H1 (cell line): ENCODE data around the gene UNC93A. TPM values are rescaled to one million over a fixed set of nuclear protein-coding genes. Genes with fewer than 3 reads are reported as not detected.
A peak's percentile ranks its signal among the peaks of the same experiment; 100 is the strongest.

Experiments
- CTCF ChIA-PET: fragments of 300-600 bp; sonication (Branson Sonifier 250); formaldehyde crosslinking; loops from one replicate; lab custom pipeline; 2021; ENCODE audit not compliant: partially characterized antibody; lab: Charles Lee
- POLR2A ChIA-PET: fragments of 300-600 bp; sonication (Branson Sonifier 250); formaldehyde crosslinking; loops from one replicate; lab custom pipeline; 2021; ENCODE audit warnings: inconsistent platforms; ENCODE audit not compliant: partially characterized antibody; lab: Charles Lee
- DNase-seq, 2 experiments: peaks; one replicate each; pipeline versions ENCODE4 v3.0.0 to v3.0.0-alpha.2; 2010 to 2022; ENCODE audit warnings: low spot score in 2 of 2, low read depth in 1 of 2, mixed read lengths in 1 of 2
- FAIRE-seq: peaks from 2 replicates; lab custom pipeline; 2011; peaks lifted over from hg19 to GRCh38; lab: Jason Lieb, UNC
- H2AFZ ChIP-seq: 2 replicates; pipeline ENCODE4 v1.8.1; 2012; ENCODE audit warnings: low read length, inconsistent platforms
- H2AK5ac ChIP-seq: 2 replicates; pipeline ENCODE4 v1.6.1; 2013; ENCODE audit warnings: low read depth, low read length
- H2BK120ac ChIP-seq: replicated peaks from 2 replicates; pipeline ENCODE3; 2013; ENCODE audit warnings: low read depth, low read length, inconsistent platforms
- H2BK12ac ChIP-seq: 2 replicates; pipeline ENCODE4 v1.6.1; 2013; ENCODE audit warnings: low read depth, low read length
- H2BK15ac ChIP-seq: 2 replicates; pipeline ENCODE4 v1.6.1; 2013; ENCODE audit warnings: low read length
- H2BK20ac ChIP-seq: 2 replicates; pipeline ENCODE4 v1.6.1; 2013; ENCODE audit warnings: low read length
- H2BK5ac ChIP-seq: 2 replicates; pipeline ENCODE4 v1.6.1; 2013; ENCODE audit warnings: low read depth, low read length
- H3K14ac ChIP-seq: 2 replicates; pipeline ENCODE4 v1.6.1; 2013; ENCODE audit warnings: inconsistent platforms; ENCODE audit not compliant: insufficient read length
- H3K18ac ChIP-seq: 2 replicates; pipeline ENCODE4 v1.6.1; 2013; ENCODE audit warnings: low read length; ENCODE audit errors: extremely low read depth
- H3K23ac ChIP-seq: 2 replicates; pipeline ENCODE4 v1.6.1; 2013; ENCODE audit warnings: inconsistent platforms; ENCODE audit not compliant: insufficient read length
- H3K23me2 ChIP-seq: 2 replicates; pipeline ENCODE4 v1.6.1; 2013; ENCODE audit warnings: low read depth, low read length
- H3K27ac ChIP-seq: 2 replicates; pipeline ENCODE4 v1.6.1; 2011; ENCODE audit warnings: low read depth, low read length, inconsistent platforms
- H3K27me3 ChIP-seq, 4 experiments: replicated peaks in 1 of 4; 1 replicate in 1 of 4; 2 replicates in 3 of 4; pipeline versions ENCODE4 v1.6.1 to v1.8.1; 2011 to 2013; ENCODE audit warnings: low read length in 3 of 4, mild to moderate bottlenecking in 3 of 4, inconsistent platforms in 2 of 4, mixed read lengths in 2 of 4, moderate library complexity in 1 of 4; ENCODE audit not compliant: control insufficient read depth in 3 of 4, insufficient read depth in 3 of 4; ENCODE audit errors: extremely low read depth in 1 of 4
- H3K36me3 ChIP-seq, 4 experiments: 2 replicates each; pipeline versions ENCODE4 v1.6.1 to v1.8.1; 2011 to 2013; ENCODE audit warnings: mild to moderate bottlenecking in 4 of 4, low read length in 3 of 4, moderate library complexity in 2 of 4, control low read depth in 1 of 4, inconsistent platforms in 1 of 4; ENCODE audit not compliant: insufficient read depth in 4 of 4, control insufficient read depth in 2 of 4
- H3K4ac ChIP-seq: replicated peaks from 2 replicates; pipeline ENCODE3; 2013; ENCODE audit warnings: low read length, low read depth, mixed read lengths, inconsistent platforms; ENCODE audit not compliant: insufficient read length
- H3K4me1 ChIP-seq, 4 experiments: replicated peaks in 1 of 4; 1 replicate in 1 of 4; 2 replicates in 3 of 4; pipeline versions ENCODE4 v1.6.1 to v1.8.1; 2011 to 2013; ENCODE audit warnings: low read length in 3 of 4, inconsistent platforms in 2 of 4, mixed read lengths in 1 of 4; ENCODE audit not compliant: insufficient read depth in 4 of 4, control insufficient read depth in 3 of 4
- H3K4me2 ChIP-seq, 2 experiments: 2 replicates each; pipeline versions ENCODE4 v1.6.1 to v1.8.1; 2011 to 2013; ENCODE audit warnings: low read depth in 2 of 2, low read length in 2 of 2, control low read depth in 1 of 2, inconsistent platforms in 1 of 2, mild to moderate bottlenecking in 1 of 2; ENCODE audit not compliant: insufficient read depth in 1 of 2
- H3K4me3 ChIP-seq, 4 experiments: fragments of 200-600, 300-600 bp in 1 of 4; sonication (generic), shearing (Covaris generic), sonication (Bioruptor Twin) in 1 of 4; 2 replicates each; pipeline versions ENCODE4 v1.5.1 to v1.8.1; 2011 to 2016; ENCODE audit warnings: low read length in 4 of 4, low read depth in 3 of 4, control low read depth in 2 of 4, inconsistent platforms in 2 of 4, mild to moderate bottlenecking in 2 of 4, mixed read lengths in 1 of 4, moderate library complexity in 1 of 4; ENCODE audit not compliant: insufficient read depth in 2 of 4; ENCODE audit errors: extremely low read depth in 1 of 4
- H3K56ac ChIP-seq: replicated peaks from 2 replicates; pipeline ENCODE3; 2013; ENCODE audit warnings: low read depth, mild to moderate bottlenecking, mixed read lengths, low read length, inconsistent platforms; ENCODE audit not compliant: insufficient read length
- H3K79me1 ChIP-seq: 2 replicates; pipeline ENCODE4 v1.6.1; 2013; ENCODE audit warnings: low read depth, low read length, control low read depth
- H3K79me2 ChIP-seq, 2 experiments: 2 replicates each; pipeline versions ENCODE4 v1.6.1 to v1.8.1; 2012 to 2013; ENCODE audit warnings: low read length in 2 of 2, mild to moderate bottlenecking in 2 of 2, inconsistent platforms in 1 of 2; ENCODE audit not compliant: insufficient read depth in 2 of 2, control insufficient read depth in 1 of 2
- H3K9ac ChIP-seq, 4 experiments: replicated peaks in 1 of 4; 1 replicate in 1 of 4; 2 replicates in 3 of 4; pipeline versions ENCODE4 v1.6.1 to v1.8.1; 2011 to 2013; ENCODE audit warnings: low read depth in 3 of 4, low read length in 3 of 4, control low read depth in 2 of 4, mild to moderate bottlenecking in 2 of 4, moderate library complexity in 2 of 4, inconsistent platforms in 1 of 4; ENCODE audit errors: extremely low read depth in 1 of 4
- H3K9me3 ChIP-seq, 2 experiments: 2 replicates each; pipeline versions ENCODE4 v1.6.1 to v1.8.1; 2012 to 2013; ENCODE audit warnings: mild to moderate bottlenecking in 2 of 2, moderate library complexity in 2 of 2, control low read depth in 1 of 2, inconsistent platforms in 1 of 2, low read depth in 1 of 2, low read length in 1 of 2, mixed read lengths in 1 of 2; ENCODE audit not compliant: insufficient read depth in 2 of 2
- H4K20me1 ChIP-seq, 2 experiments: replicated peaks in 1 of 2; 2 replicates each; pipeline versions ENCODE3 to v1.8.1; 2011 to 2013; ENCODE audit warnings: inconsistent platforms in 2 of 2, low read length in 2 of 2, mild to moderate bottlenecking in 1 of 2; ENCODE audit not compliant: insufficient read depth in 2 of 2, control insufficient read depth in 1 of 2
- H4K5ac ChIP-seq: 2 replicates; pipeline ENCODE4 v1.6.1; 2013; ENCODE audit warnings: low read length, low read depth, mixed read lengths, inconsistent platforms; ENCODE audit not compliant: insufficient read length
- H4K8ac ChIP-seq: 2 replicates; pipeline ENCODE4 v1.8.0; 2013; ENCODE audit warnings: mild to moderate bottlenecking, moderate library complexity, low read length, inconsistent platforms; ENCODE audit not compliant: insufficient read depth; ENCODE audit errors: extremely low read depth
- H4K91ac ChIP-seq: replicated peaks from 2 replicates; pipeline ENCODE3; 2013; ENCODE audit warnings: low read length, mixed read lengths, inconsistent platforms; ENCODE audit not compliant: insufficient read length
- CREB1 ChIP-seq: IDR thresholded peaks from 2 replicates; pipeline ENCODE4 v1.6.1; 2012; ENCODE audit warnings: inconsistent platforms
- CTBP2 ChIP-seq: IDR thresholded peaks from 2 replicates; pipeline ENCODE4 v1.7.0; 2011; ENCODE audit warnings: borderline replicate concordance, mild to moderate bottlenecking, moderate library complexity, mixed read lengths, low read length; ENCODE audit not compliant: insufficient read depth, insufficient read length
- CTCF ChIP-seq, 3 experiments: IDR thresholded peaks; 1 replicate in 2 of 3; 2 replicates in 1 of 3; pipeline versions ENCODE4 v1.5.1 to v1.6.1; 2011; ENCODE audit warnings: low read length in 3 of 3, mild to moderate bottlenecking in 3 of 3, inconsistent platforms in 2 of 3, low read depth in 1 of 3, moderate library complexity in 1 of 3; ENCODE audit not compliant: insufficient read depth in 1 of 3; ENCODE audit errors: control extremely low read depth in 1 of 3
- KDM5A ChIP-seq: fragments of 200-600 bp; IDR thresholded peaks from 2 replicates; pipeline ENCODE4 v1.7.1; 2012; ENCODE audit warnings: mild to moderate bottlenecking, low read length, inconsistent platforms, mixed read lengths
- SP2 ChIP-seq: IDR thresholded peaks from 2 replicates; pipeline ENCODE4 v1.6.1; 2012; ENCODE audit warnings: mild to moderate bottlenecking, low read length, inconsistent platforms
- TBP ChIP-seq: IDR thresholded peaks from 2 replicates; pipeline ENCODE4 v1.6.1; 2011; ENCODE audit warnings: low read depth, low read length, improper control_type of control experiment
- WGBS, 2 experiments: shearing (Covaris generic) in 1 of 2; methylation state at CpG; one replicate each; pipeline versions ENCODE4 v1.1.6 to v1.1.7; 2013 to 2015; ENCODE audit warnings: low lambda C conversion rate in 2 of 2, mixed read lengths in 2 of 2, inconsistent platforms in 1 of 2, low coverage in 1 of 2, missing lambda C conversion rate in 1 of 2; ENCODE audit not compliant: insufficient replicate concordance in 2 of 2, insufficient coverage in 1 of 2, insufficient read length in 1 of 2; ENCODE audit errors: extremely low coverage in 1 of 2, missing lambda C conversion rate in 1 of 2; 5-methylcytosine and 5-hydroxymethylcytosine counted together
- polyA plus RNA-seq, 7 experiments: library from polyadenylated mRNA; depleted of rRNA in 3 of 7; stranded (reverse) in 5 of 7; unstranded in 2 of 7; fragments of >200 nt in 5 of 7; fragments of 200-250 nt in 2 of 7; gene quantifications; 1 replicate in 5 of 7; 2 replicates in 1 of 7; 4 replicates in 1 of 7; pipeline versions ENCODE4 v1.2.1 to v1.2.3, GENCODE V29; 2011 to 2013; ENCODE audit warnings: missing spikeins in 2 of 7, mixed read lengths in 2 of 7
- total RNA-seq: library from RNA; stranded (reverse); fragmentation: NEBNext Ultra II Directional; extraction: Animal tissue kit (Norgen Biotek cat#: 25700); gene quantifications from 2 replicates; pipeline ENCODE4 v1.2.1, GENCODE V29; 2021

Gene UNC93A
- total and polyA plus RNA-seq, 2 of the 8 experiments (the other 6 are each of a cell fraction or from before 2014, with no cell fraction given): 0.39 TPM; not detected in 1

- POLR2A ChIA-PET: interaction anchor here (1.0 to 1.4 kb wide), 3 partner anchors 10 to 118 kb away, joined by 3 read pairs; no protein-coding TSS in a partner anchor
- TF ChIP-seq SP2 (no peak), KDM5A (no peak), TBP (peak; percentile 20; the same call in 1 of the 2 replicates), CTCF (IDR thresholded peaks at IDR 0.05; ENCODE audit: control extremely low read depth in 1 of 3, insufficient read depth in 1 of 3, low read depth in 1 of 3, low read length in 3 of 3) (peak; percentile 86 to 98 (median 88)), CTBP2 (no peak), CREB1 (peak; percentile 55; the same call in 1 of the 2 replicates)
Measured at GRCh38 chr6:167350731-167351655, 59.9 kb downstream of the UNC93A start.

More at GRCh38 chr6:167350731-167351655, 59.9 kb downstream of the UNC93A start:
- 3% methylated on average over 54 of the region's 62 CpGs; no CpG with 5 or more reads in 1 of the 2 experiments for WGBS, 2 experiments
- Histone ChIP-seq H2AK5ac (no peak overlapping the region), H3K23me2 (peaks cover 8% of the 10 kb centered on the region; the same call in 1 of the 2 replicates), H2AFZ (no peak overlapping the region; the same call in 1 of the 2 replicates), H3K4me3 (peak overlapping the region; percentile 30 to 57 (median 43)), H3K27ac (no peak overlapping the region), H3K23ac (no peak overlapping the region), H3K14ac (no peak overlapping the region), H2BK20ac (0 out of 2 replicates have a peak overlapping the region, but pooled peaks have one; percentile 19), H2BK15ac (peak overlapping the region; percentile 40; the same call in 1 of the 2 replicates), H3K9me3 (peaks cover 2 to 4% of the 10 kb centered on the region in 2 experiments; a peak in 2 of 4 replicates), H4K5ac (no peak overlapping the region), H3K9ac (peak overlapping the region in 3 of 4 experiments; percentile 13 to 54 (median 31); a peak in 4 of 7 replicates), H3K36me3 (no peaks in the 10 kb centered on the region), H3K79me1 (no peaks in the 10 kb centered on the region), H3K27me3 (peaks cover 5 to 22% (median 18%) of the 10 kb centered on the region in 4 experiments), H3K79me2 (no peaks in the 10 kb centered on the region), H2BK120ac (no peak overlapping the region), H4K20me1 (no peaks in the 10 kb centered on the region), H3K4me1 (peaks cover 0 to 3% (median 0%) of the 10 kb centered on the region in 4 experiments; a peak in 2 of 7 replicates), H4K8ac (peak overlapping the region; percentile 84; the same call in 1 of the 2 replicates), H3K18ac (peak overlapping the region; percentile 62; the same call in 1 of the 2 replicates), H2BK5ac (no peak overlapping the region; the same call in 1 of the 2 replicates), H3K56ac (no peak overlapping the region), H3K4ac (no peak overlapping the region), H4K91ac (peak overlapping the region; percentile 79), H3K4me2 (peak overlapping the region; percentile 77 to 84), H2BK12ac (peak overlapping the region; percentile 89; the same call in 1 of the 2 replicates)
- FAIRE-seq (peak; percentile 95), DNase-seq (peak; percentile 89 to 99)
- CTCF ChIA-PET: interaction anchor here (0.7 to 3.0 kb wide), 40 partner anchors 9 to 617 kb away, joined by 3 to 20 read pairs (median 4); partner anchors contain the start of gene UNC93A
